K562 (cell line): ENCODE results near the gene OR52K1. TPM values are rescaled to one million over a fixed set of nuclear protein-coding genes. Genes with fewer than 3 reads are reported as not detected.

Source experiments
- ATAC-seq: fragments of 200-7000 bp; cut with Tn5 transposase; 3 replicates; pipeline ENCODE4 v1.9.1; 2020; ENCODE audit warnings: moderate library complexity
- BruUV-seq: library from RNA; stranded (reverse); fragments of 400-500 nt; replicated peaks from 2 replicates; lab custom pipeline; 2021; lab: Mats Ljungman, UMichigan
- CTCF ChIA-PET: fragments of 300-600 bp; formaldehyde crosslinking; extraction: SDS; loops from one replicate; lab custom pipeline; 2021; ENCODE audit warnings: low intra/inter-chr PET ratio; lab: Yijun Ruan, JAX
- POLR2A ChIA-PET: fragments of 300-600, 350-650 bp; sonication (Branson Sonifier 250); formaldehyde crosslinking; extraction: SDS; loops from one replicate; lab custom pipeline; 2021; ENCODE audit warnings: antibody characterized with exemption, inconsistent platforms; lab: Yijun Ruan, JAX
- DNase-seq, 4 experiments: peaks; one replicate each; pipeline versions ENCODE4 v3.0.0 to v3.0.0-alpha.2; 2011 to 2018; ENCODE audit warnings: low spot score in 3 of 4, mixed read lengths in 3 of 4; ENCODE audit errors: extremely low read depth in 1 of 4
- FAIRE-seq: peaks from 2 replicates; lab custom pipeline; 2011; peaks lifted over from hg19 to GRCh38; lab: Jason Lieb, UNC
- H2AFZ ChIP-seq: 2 replicates; pipeline ENCODE4 v1.6.0; 2011; ENCODE audit warnings: low read depth, low read length, control low read depth, inconsistent platforms
- H3K27ac ChIP-seq: fragments of 200-600 bp; 3 replicates; pipeline ENCODE4 v1.8.0; 2011; ENCODE audit warnings: low read depth, mild to moderate bottlenecking, control low read depth, inconsistent platforms, low read length, moderate library complexity, mixed read lengths; ENCODE audit errors: extremely low read depth
- H3K27me3 ChIP-seq, 2 experiments: fragments of 300-600 bp in 1 of 2; 2 replicates in 1 of 2; 3 replicates in 1 of 2; pipeline versions ENCODE4 v1.6.0 to v1.8.0; 2011; ENCODE audit warnings: inconsistent platforms in 2 of 2, low read length in 2 of 2, mild to moderate bottlenecking in 1 of 2, mixed read lengths in 1 of 2, moderate library complexity in 1 of 2; ENCODE audit not compliant: control insufficient read depth in 2 of 2, insufficient read depth in 2 of 2
- H3K36me3 ChIP-seq: fragments of 300-600 bp; 3 replicates; pipeline ENCODE4 v1.8.0; 2011; ENCODE audit warnings: mild to moderate bottlenecking, low read length, inconsistent platforms; ENCODE audit not compliant: control insufficient read depth, insufficient read depth
- H3K4me1 ChIP-seq, 2 experiments: fragments of 200-600 bp in 1 of 2; replicated peaks in 1 of 2; 2 replicates in 1 of 2; 3 replicates in 1 of 2; pipeline versions ENCODE4 v1.5.1 to v1.8.0; 2011; ENCODE audit warnings: inconsistent platforms in 2 of 2, low read length in 2 of 2, mild to moderate bottlenecking in 1 of 2, mixed read lengths in 1 of 2, moderate library complexity in 1 of 2; ENCODE audit not compliant: control insufficient read depth in 2 of 2, insufficient read depth in 2 of 2
- H3K4me2 ChIP-seq: 2 replicates; pipeline ENCODE4 v1.6.1; 2011; ENCODE audit warnings: low read length, control low read depth, inconsistent platforms, mixed read lengths; ENCODE audit not compliant: insufficient read depth
- H3K4me3 ChIP-seq: fragments of 200-600 bp; sonication (generic), shearing (Covaris generic); 2 replicates; pipeline ENCODE4 v1.5.1; 2016; ENCODE audit warnings: control low read depth, inconsistent platforms
- H3K79me2 ChIP-seq: fragments of 200-600 bp; 3 replicates; pipeline ENCODE4 v1.8.0; 2011; ENCODE audit warnings: low read length, inconsistent platforms; ENCODE audit not compliant: control insufficient read depth, insufficient read depth
- H3K9ac ChIP-seq, 2 experiments: 2 replicates each; pipeline versions ENCODE4 v1.6.0 to v1.6.1; 2011; ENCODE audit warnings: low read depth in 2 of 2, low read length in 2 of 2, control low read depth in 1 of 2, inconsistent platforms in 1 of 2, mild to moderate bottlenecking in 1 of 2, mixed read lengths in 1 of 2; ENCODE audit not compliant: insufficient read depth in 1 of 2
- H3K9me1 ChIP-seq: one replicate; pipeline ENCODE4 v1.6.0; 2011; ENCODE audit warnings: inconsistent platforms, mild to moderate bottlenecking, low read length, moderate library complexity; ENCODE audit not compliant: control insufficient read depth, insufficient read depth
- H3K9me3 ChIP-seq: replicated peaks from 2 replicates; pipeline ENCODE4 v1.5.1; 2011; ENCODE audit warnings: low read depth, low read length, inconsistent platforms; ENCODE audit not compliant: control insufficient read depth, insufficient read depth
- H4K20me1 ChIP-seq: replicated peaks from 2 replicates; pipeline ENCODE4 v1.6.1; 2011; ENCODE audit warnings: low read length, inconsistent platforms, mixed read lengths; ENCODE audit not compliant: control insufficient read depth, insufficient read depth
- ETV6 ChIP-seq, 3 experiments: fragments of 150-350 bp in 1 of 3; sonication (generic) in 1 of 3; formaldehyde crosslinking in 1 of 3; IDR thresholded peaks; 2 replicates each; pipeline versions ENCODE4 v1.6.1 to v1.8.0; 2014 to 2022; ENCODE audit warnings: borderline replicate concordance in 2 of 3, low read depth in 2 of 3, antibody characterized with exemption in 1 of 3, low read length in 1 of 3, mild to moderate bottlenecking in 1 of 3, missing genetic modification reagents in 1 of 3
- ZKSCAN8 ChIP-seq: fragments of 200-800 bp; sonication (Bioruptor generic); IDR thresholded peaks from 2 replicates; pipeline ENCODE4 v1.6.1; 2016; ENCODE audit warnings: missing genetic modification characterization, missing compliant biosample characterization
- WGBS: fragments of 100-300 bp; shearing (Covaris generic); methylation state at CpG from one replicate; pipeline ENCODE4 v1.1.6; 2016; ENCODE audit warnings: low coverage, mixed read lengths; ENCODE audit not compliant: insufficient coverage; ENCODE audit errors: missing lambda C conversion rate; 5-methylcytosine and 5-hydroxymethylcytosine counted together
- in situ Hi-C: fragments of 300-500 bp; cut with MboI; formaldehyde crosslinking; loops from 4 replicates; pipeline ENCODE4 v1.15.0; 2018; ENCODE audit warnings: inconsistent platforms, mixed read lengths
- intact Hi-C: fragments of 100-400 bp; cut with micrococcal nuclease; formaldehyde crosslinking; loops from 2 replicates; pipeline ENCODE4 v1.14.2; 2022
- polyA plus RNA-seq, 8 experiments: library from polyadenylated mRNA; depleted of rRNA in 4 of 8; stranded (reverse) in 5 of 8; unstranded in 3 of 8; fragments of >200 nt; fragmentation: Nextera tagmentation in 2 of 8; fragmentation: Illumina TruSeq in 1 of 8; extraction: Ambion mirVana in 2 of 8; extraction: Trizol in 1 of 8; gene quantifications; 2 replicates each; pipeline versions ENCODE4 v1.2.1 to v1.2.3, GENCODE V29; 2011 to 2014; ENCODE audit warnings: inconsistent platforms in 1 of 8, missing spikeins in 1 of 8
- total RNA-seq, 7 experiments: library from RNA; depleted of rRNA in 6 of 7; stranded (reverse); fragments of >200 nt in 6 of 7; fragmentation: Illumina TruSeq in 2 of 7; extraction: Trizol in 2 of 7; gene quantifications; 2 replicates each; pipeline versions ENCODE4 v1.2.1 to v1.2.3, GENCODE V29; 2011 to 2021; ENCODE audit warnings: low replicate concordance in 1 of 7
- TF ChIP-seq, protein P1 (sequence below), 2 experiments: fragments of 450-650 bp; formaldehyde crosslinking in 1 of 2; IDR thresholded peaks; 2 replicates each; pipeline versions ENCODE4 v1.4.0 to v1.6.1; 2014 to 2020; ENCODE audit warnings: mild to moderate bottlenecking in 2 of 2, borderline replicate concordance in 1 of 2, low read depth in 1 of 2
- TF ChIP-seq, protein P2 (sequence below): sonication (generic); formaldehyde crosslinking; IDR thresholded peaks from 2 replicates; pipeline ENCODE4 v1.8.0; 2022; ENCODE audit warnings: mild to moderate bottlenecking, missing genetic modification reagents

The OR52K1 gene
- total and polyA plus RNA-seq, 9 of the 15 experiments (the other 6 are each of a cell fraction or from before 2014, with no cell fraction given): not detected

DNA sequence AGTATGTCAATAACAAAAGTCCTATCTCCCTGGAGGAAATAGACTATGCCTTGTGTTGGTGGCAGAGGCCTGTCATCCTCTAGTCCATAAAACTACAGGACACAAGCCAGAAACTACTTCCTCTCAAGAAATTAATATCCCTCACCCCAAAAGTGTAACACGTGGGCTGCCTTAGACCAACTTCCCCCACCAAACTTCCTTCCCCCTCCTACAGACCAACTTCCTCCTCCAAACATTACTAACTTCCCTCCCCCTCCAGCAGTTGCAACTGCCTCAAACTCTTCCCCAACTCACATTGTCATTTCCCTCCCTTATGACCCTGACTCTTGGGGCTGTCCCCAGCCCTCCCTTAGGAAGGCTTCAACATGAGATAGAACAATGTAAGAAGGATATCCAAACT lies 27.0 kb upstream of the OR52K1 start:
- Histone ChIP-seq H3K27ac (no peak overlapping the region), H3K4me1 (no peaks in the 10 kb centered on the region), H3K36me3 (no peaks in the 10 kb centered on the region), H3K4me3 (no peak overlapping the region), H3K79me2 (no peaks in the 10 kb centered on the region), H3K4me2 (no peak overlapping the region), H3K27me3 (peaks cover 0 to 4% of the 10 kb centered on the region in 2 experiments; a peak in 1 of 5 replicates), H3K9ac (no peak overlapping the region), H3K9me3 (no peaks in the 10 kb centered on the region), H4K20me1 (no peaks in the 10 kb centered on the region), H2AFZ (no peak overlapping the region), H3K9me1 (no peaks in the 10 kb centered on the region)
- ATAC-seq (no peak), DNase-seq (no peak), FAIRE-seq (no peak)
- WGBS: 0% methylated on average over 1 of the region's 1 CpG
- ChIA-PET POLR2A (no interaction called here), CTCF (no interaction called here)
- intact Hi-C loops: no loop called here
- no TSS peak for BruUV-seq
- in situ Hi-C loops: no loop called here
- TF ChIP-seq ETV6 (IDR thresholded peaks at IDR 0.05; ENCODE audit: borderline replicate concordance in 1 of 2, low read depth in 2 of 2, low read length in 1 of 2) (peak in 1 of 2 experiments; percentile 87; a peak in 2 of 4 replicates), ETV6 (CRISPR knock-in tag; IDR thresholded peaks at IDR 0.05; ENCODE audit: borderline replicate concordance) (no peak), ZKSCAN8 (no peak)
- TF ChIP-seq, protein P1, sequence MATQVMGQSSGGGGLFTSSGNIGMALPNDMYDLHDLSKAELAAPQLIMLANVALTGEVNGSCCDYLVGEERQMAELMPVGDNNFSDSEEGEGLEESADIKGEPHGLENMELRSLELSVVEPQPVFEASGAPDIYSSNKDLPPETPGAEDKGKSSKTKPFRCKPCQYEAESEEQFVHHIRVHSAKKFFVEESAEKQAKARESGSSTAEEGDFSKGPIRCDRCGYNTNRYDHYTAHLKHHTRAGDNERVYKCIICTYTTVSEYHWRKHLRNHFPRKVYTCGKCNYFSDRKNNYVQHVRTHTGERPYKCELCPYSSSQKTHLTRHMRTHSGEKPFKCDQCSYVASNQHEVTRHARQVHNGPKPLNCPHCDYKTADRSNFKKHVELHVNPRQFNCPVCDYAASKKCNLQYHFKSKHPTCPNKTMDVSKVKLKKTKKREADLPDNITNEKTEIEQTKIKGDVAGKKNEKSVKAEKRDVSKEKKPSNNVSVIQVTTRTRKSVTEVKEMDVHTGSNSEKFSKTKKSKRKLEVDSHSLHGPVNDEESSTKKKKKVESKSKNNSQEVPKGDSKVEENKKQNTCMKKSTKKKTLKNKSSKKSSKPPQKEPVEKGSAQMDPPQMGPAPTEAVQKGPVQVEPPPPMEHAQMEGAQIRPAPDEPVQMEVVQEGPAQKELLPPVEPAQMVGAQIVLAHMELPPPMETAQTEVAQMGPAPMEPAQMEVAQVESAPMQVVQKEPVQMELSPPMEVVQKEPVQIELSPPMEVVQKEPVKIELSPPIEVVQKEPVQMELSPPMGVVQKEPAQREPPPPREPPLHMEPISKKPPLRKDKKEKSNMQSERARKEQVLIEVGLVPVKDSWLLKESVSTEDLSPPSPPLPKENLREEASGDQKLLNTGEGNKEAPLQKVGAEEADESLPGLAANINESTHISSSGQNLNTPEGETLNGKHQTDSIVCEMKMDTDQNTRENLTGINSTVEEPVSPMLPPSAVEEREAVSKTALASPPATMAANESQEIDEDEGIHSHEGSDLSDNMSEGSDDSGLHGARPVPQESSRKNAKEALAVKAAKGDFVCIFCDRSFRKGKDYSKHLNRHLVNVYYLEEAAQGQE (IDR thresholded peaks at IDR 0.05; ENCODE audit: borderline replicate concordance): no peak
- TF ChIP-seq, protein P1 (CRISPR knock-in tag; IDR thresholded peaks at IDR 0.05; ENCODE audit: low read depth): no peak
- TF ChIP-seq, protein P2, sequence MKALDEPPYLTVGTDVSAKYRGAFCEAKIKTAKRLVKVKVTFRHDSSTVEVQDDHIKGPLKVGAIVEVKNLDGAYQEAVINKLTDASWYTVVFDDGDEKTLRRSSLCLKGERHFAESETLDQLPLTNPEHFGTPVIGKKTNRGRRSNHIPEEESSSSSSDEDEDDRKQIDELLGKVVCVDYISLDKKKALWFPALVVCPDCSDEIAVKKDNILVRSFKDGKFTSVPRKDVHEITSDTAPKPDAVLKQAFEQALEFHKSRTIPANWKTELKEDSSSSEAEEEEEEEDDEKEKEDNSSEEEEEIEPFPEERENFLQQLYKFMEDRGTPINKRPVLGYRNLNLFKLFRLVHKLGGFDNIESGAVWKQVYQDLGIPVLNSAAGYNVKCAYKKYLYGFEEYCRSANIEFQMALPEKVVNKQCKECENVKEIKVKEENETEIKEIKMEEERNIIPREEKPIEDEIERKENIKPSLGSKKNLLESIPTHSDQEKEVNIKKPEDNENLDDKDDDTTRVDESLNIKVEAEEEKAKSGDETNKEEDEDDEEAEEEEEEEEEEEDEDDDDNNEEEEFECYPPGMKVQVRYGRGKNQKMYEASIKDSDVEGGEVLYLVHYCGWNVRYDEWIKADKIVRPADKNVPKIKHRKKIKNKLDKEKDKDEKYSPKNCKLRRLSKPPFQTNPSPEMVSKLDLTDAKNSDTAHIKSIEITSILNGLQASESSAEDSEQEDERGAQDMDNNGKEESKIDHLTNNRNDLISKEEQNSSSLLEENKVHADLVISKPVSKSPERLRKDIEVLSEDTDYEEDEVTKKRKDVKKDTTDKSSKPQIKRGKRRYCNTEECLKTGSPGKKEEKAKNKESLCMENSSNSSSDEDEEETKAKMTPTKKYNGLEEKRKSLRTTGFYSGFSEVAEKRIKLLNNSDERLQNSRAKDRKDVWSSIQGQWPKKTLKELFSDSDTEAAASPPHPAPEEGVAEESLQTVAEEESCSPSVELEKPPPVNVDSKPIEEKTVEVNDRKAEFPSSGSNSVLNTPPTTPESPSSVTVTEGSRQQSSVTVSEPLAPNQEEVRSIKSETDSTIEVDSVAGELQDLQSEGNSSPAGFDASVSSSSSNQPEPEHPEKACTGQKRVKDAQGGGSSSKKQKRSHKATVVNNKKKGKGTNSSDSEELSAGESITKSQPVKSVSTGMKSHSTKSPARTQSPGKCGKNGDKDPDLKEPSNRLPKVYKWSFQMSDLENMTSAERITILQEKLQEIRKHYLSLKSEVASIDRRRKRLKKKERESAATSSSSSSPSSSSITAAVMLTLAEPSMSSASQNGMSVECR (CRISPR knock-in tag): no peak
